OCI-LY3 (cell line): Measurements from ENCODE around the gene NOL4L.

Experiments used
- EZH2phosphoT487 ChIP-seq: fragments of 200-600 bp; shearing (Covaris generic); IDR thresholded peaks from 2 replicates; pipeline ENCODE4 v1.6.1; 2018; ENCODE audit warnings: antibody characterized with exemption, mixed run types, low read depth
- TF ChIP-seq, protein P1 (sequence below): fragments of 200-600, 300-600 bp; sonication (generic); IDR thresholded peaks from 2 replicates; pipeline ENCODE4 v1.5.1; 2014; ENCODE audit warnings: antibody characterized with exemption, low read length, low read depth

DNA sequence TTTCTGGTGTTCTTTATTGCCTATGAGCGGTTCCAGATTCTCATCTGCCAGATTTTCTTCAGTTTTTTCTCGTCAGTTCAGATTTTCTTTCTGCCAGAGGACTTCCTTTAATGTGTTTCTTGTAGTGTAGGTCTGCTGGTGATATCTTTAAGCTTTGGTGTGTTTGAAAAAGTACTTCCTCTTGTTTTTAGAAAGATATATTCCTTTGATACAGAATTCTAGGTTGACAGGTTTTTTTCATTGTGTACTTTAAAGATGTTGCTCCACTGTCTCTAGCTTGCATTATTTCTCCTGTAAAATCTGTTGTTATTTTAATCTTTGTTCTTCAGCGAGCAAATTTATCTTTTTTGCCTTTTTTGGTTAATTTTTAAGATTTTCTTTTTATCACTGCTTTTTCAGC is 190.1 kb downstream of the NOL4L start:
- TF ChIP-seq, protein P1, sequence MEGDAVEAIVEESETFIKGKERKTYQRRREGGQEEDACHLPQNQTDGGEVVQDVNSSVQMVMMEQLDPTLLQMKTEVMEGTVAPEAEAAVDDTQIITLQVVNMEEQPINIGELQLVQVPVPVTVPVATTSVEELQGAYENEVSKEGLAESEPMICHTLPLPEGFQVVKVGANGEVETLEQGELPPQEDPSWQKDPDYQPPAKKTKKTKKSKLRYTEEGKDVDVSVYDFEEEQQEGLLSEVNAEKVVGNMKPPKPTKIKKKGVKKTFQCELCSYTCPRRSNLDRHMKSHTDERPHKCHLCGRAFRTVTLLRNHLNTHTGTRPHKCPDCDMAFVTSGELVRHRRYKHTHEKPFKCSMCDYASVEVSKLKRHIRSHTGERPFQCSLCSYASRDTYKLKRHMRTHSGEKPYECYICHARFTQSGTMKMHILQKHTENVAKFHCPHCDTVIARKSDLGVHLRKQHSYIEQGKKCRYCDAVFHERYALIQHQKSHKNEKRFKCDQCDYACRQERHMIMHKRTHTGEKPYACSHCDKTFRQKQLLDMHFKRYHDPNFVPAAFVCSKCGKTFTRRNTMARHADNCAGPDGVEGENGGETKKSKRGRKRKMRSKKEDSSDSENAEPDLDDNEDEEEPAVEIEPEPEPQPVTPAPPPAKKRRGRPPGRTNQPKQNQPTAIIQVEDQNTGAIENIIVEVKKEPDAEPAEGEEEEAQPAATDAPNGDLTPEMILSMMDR, result no peak
- no peak for TF ChIP-seq EZH2phosphoT487
